Endothelial cell (in vitro differentiated cells): Measurements from ENCODE around the gene OMP. TPM values are rescaled to one million over a fixed set of nuclear protein-coding genes. Genes with fewer than 3 reads are reported as not detected.

ENCODE experiments used
- DNase-seq: peaks from one replicate; pipeline ENCODE4 v3.0.0; 2021; ENCODE audit warnings: low spot score
- H3K27ac Mint-ChIP-seq: one replicate; pipeline ENCODE4 v1.8.0; 2021; ENCODE audit warnings: mixed read lengths, inconsistent platforms; ENCODE audit not compliant: unreplicated experiment
- H3K27me3 Mint-ChIP-seq: one replicate; pipeline ENCODE4 v1.8.0; 2021; ENCODE audit warnings: mild to moderate bottlenecking, moderate library complexity, mixed read lengths, inconsistent platforms; ENCODE audit not compliant: unreplicated experiment
- H3K36me3 Mint-ChIP-seq: one replicate; pipeline ENCODE4 v1.8.0; 2021; ENCODE audit warnings: mild to moderate bottlenecking, low read depth, mixed read lengths, inconsistent platforms; ENCODE audit not compliant: unreplicated experiment
- H3K4me1 Mint-ChIP-seq: one replicate; pipeline ENCODE4 v1.8.0; 2021; ENCODE audit warnings: mild to moderate bottlenecking, mixed read lengths, inconsistent platforms; ENCODE audit not compliant: unreplicated experiment
- H3K4me3 Mint-ChIP-seq: one replicate; pipeline ENCODE4 v1.8.0; 2021; ENCODE audit warnings: mild to moderate bottlenecking, mixed read lengths, inconsistent platforms; ENCODE audit not compliant: unreplicated experiment
- H3K9me3 Mint-ChIP-seq: one replicate; pipeline ENCODE4 v1.8.0; 2021; ENCODE audit warnings: mixed read lengths, inconsistent platforms; ENCODE audit not compliant: unreplicated experiment
- CTCF ChIP-seq: fragments of 200-600 bp; sonication (generic); IDR thresholded peaks from one replicate; pipeline ENCODE4 v1.5.0; 2021; ENCODE audit warnings: antibody characterized with exemption; ENCODE audit not compliant: unreplicated experiment
- total RNA-seq: library from RNA; stranded (reverse); fragmentation: NEBNext Ultra II Directional; extraction: Animal tissue kit (Norgen Biotek cat#: 25700); gene quantifications from one replicate; pipeline ENCODE4 v1.2.1, GENCODE V29; 2021; ENCODE audit not compliant: unreplicated experiment

OMP gene
- total RNA-seq, 1 donor from 2014 or later = not detected

- no peak overlapping the region for H3K27ac Mint-ChIP-seq
These were observed 17.0 kb upstream of the OMP start for GRCh38 chr11:77085652-77086051.

GRCh38 chr11:77086521-77087472 is 15.8 kb upstream of the OMP start:
- TF ChIP-seq CTCF = no peak
- Mint-ChIP-seq H3K4me3 (no peak overlapping the region), H3K36me3 (no peaks in the 10 kb centered on the region), H3K27ac (no peak overlapping the region), H3K27me3 (peaks cover 2% of the 10 kb centered on the region), H3K4me1 (no peaks in the 10 kb centered on the region), H3K9me3 (no peaks in the 10 kb centered on the region)
- no peak for DNase-seq

More at GRCh38 chr11:77085652-77086051, 17.0 kb upstream of the OMP start:
- H3K9me3 Mint-ChIP-seq = no peaks in the 10 kb centered on the region
- TF ChIP-seq CTCF = no peak
- no peak overlapping the region for H3K4me3 Mint-ChIP-seq
- no peak for DNase-seq
- no peaks in the 10 kb centered on the region for H3K36me3 Mint-ChIP-seq
- peaks cover 2% of the 10 kb centered on the region for H3K27me3 Mint-ChIP-seq
- H3K4me1 Mint-ChIP-seq = no peaks in the 10 kb centered on the region

- Mint-ChIP-seq H3K4me1 (no peaks in the 10 kb centered on the region), H3K36me3 (no peaks in the 10 kb centered on the region), H3K4me3 (no peak overlapping the region), H3K9me3 (no peaks in the 10 kb centered on the region), H3K27me3 (peaks cover 5% of the 10 kb centered on the region), H3K27ac (no peak overlapping the region)
- no peak for TF ChIP-seq CTCF
- DNase-seq = no peak
These were observed 14.9 kb upstream of the OMP start for GRCh38 chr11:77087723-77088225.

- Mint-ChIP-seq H3K27ac (no peak overlapping the region), H3K36me3 (no peaks in the 10 kb centered on the region), H3K9me3 (no peaks in the 10 kb centered on the region), H3K4me3 (no peak overlapping the region), H3K4me1 (no peaks in the 10 kb centered on the region), H3K27me3 (peaks cover 5% of the 10 kb centered on the region)
- no peak for DNase-seq
- no peak for TF ChIP-seq CTCF
These were observed 14.2 kb upstream of the OMP start for GRCh38 chr11:77088236-77089003.
